ENCODE measurements around the gene DST. TPM values are rescaled to one million over a fixed set of nuclear protein-coding genes. Genes with fewer than 3 reads are reported as not detected.

DST gene
- total and polyA plus RNA-seq, 2 of the 4 experiments (the other 2 are of a cell fraction): 97.7 to 452 TPM

DNA sequence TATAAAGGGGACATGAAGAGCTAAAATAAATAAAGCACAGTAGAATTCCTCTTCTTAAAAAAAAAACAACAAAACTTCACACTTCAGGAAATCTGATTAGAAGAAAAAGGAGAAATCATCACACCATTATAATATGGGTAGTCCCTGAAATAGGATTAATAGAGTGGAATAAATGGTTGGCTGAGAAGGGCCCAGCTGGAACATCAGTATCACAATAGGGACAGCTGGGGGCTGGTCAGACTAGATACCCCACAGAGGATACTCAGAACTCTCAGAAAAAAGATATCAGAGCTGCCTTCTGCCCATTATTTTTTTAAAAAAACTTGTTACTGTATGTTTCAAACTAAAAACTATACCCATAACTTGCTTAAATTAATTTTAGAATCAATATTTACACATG lies 75.2 kb downstream of the DST start:
- BruUV-seq (replicated peaks): no TSS peak
- H3K9ac ChIP-seq (ENCODE audit: low read depth, low read length): no peak overlapping the region
- DNase-seq: no peak
- H2AFZ ChIP-seq (replicated peaks; ENCODE audit: low read length, poor library complexity): no peak overlapping the region
- ATAC-seq (ENCODE audit: low read depth): no peak
- no peaks in the 10 kb centered on the region for H3K9me3 ChIP-seq (ENCODE audit: control insufficient read depth, insufficient read depth, low read length)
- H2BK5ac ChIP-seq (ENCODE audit: low read depth, low read length, poor library complexity, severe bottlenecking): no peak overlapping the region
- H3K4ac ChIP-seq (ENCODE audit: low read depth, low read length): no peak overlapping the region
- ChIA-PET POLR2A (ENCODE audit: unreplicated experiment) (no interaction called here), CTCF (no interaction called here)
- H3K4me1 ChIP-seq (ENCODE audit: control insufficient read depth, insufficient read depth, low read length): no peaks in the 10 kb centered on the region
- H4K91ac ChIP-seq (ENCODE audit: insufficient read depth, low read depth, low read length): no peak overlapping the region
- in situ Hi-C loops (cut with MboI; ENCODE audit: low sequenced_read_pairs) (loop anchor here (25.0 kb wide), 1 partner anchor 580 kb away; no protein-coding TSS in a partner anchor), dilution Hi-C loops (cut with HindIII; ENCODE audit: low sequenced_read_pairs, unreplicated experiment) (no loop called here), intact Hi-C loops (cut with micrococcal nuclease) (no loop called here)
- H3K14ac ChIP-seq (replicated peaks; ENCODE audit: low read depth, low read length): no peak overlapping the region
- H3K36me3 ChIP-seq (ENCODE audit: control insufficient read depth, insufficient read depth, low read length): peaks cover 27% of the 10 kb centered on the region
- TF ChIP-seq CHD1 (IDR thresholded peaks at IDR 0.05; ENCODE audit: low read depth, low read length): no peak
- TF ChIP-seq, protein P1, sequence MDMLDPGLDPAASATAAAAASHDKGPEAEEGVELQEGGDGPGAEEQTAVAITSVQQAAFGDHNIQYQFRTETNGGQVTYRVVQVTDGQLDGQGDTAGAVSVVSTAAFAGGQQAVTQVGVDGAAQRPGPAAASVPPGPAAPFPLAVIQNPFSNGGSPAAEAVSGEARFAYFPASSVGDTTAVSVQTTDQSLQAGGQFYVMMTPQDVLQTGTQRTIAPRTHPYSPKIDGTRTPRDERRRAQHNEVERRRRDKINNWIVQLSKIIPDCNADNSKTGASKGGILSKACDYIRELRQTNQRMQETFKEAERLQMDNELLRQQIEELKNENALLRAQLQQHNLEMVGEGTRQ (IDR thresholded peaks at IDR 0.05; ENCODE audit: low read depth, low read length): no peak
- no peak for TF ChIP-seq RFX5 (IDR thresholded peaks at IDR 0.05; ENCODE audit: low read depth, low read length)
- TF ChIP-seq CEBPB (IDR thresholded peaks at IDR 0.05; ENCODE audit: low read depth, low read length): no peak
- no peak for TF ChIP-seq NFE2L2 (IDR thresholded peaks at IDR 0.05; ENCODE audit: low read depth, low read length)
- TF ChIP-seq FOS (IDR thresholded peaks at IDR 0.05; ENCODE audit: low read depth, low read length): no peak
- TF ChIP-seq, protein P2, sequence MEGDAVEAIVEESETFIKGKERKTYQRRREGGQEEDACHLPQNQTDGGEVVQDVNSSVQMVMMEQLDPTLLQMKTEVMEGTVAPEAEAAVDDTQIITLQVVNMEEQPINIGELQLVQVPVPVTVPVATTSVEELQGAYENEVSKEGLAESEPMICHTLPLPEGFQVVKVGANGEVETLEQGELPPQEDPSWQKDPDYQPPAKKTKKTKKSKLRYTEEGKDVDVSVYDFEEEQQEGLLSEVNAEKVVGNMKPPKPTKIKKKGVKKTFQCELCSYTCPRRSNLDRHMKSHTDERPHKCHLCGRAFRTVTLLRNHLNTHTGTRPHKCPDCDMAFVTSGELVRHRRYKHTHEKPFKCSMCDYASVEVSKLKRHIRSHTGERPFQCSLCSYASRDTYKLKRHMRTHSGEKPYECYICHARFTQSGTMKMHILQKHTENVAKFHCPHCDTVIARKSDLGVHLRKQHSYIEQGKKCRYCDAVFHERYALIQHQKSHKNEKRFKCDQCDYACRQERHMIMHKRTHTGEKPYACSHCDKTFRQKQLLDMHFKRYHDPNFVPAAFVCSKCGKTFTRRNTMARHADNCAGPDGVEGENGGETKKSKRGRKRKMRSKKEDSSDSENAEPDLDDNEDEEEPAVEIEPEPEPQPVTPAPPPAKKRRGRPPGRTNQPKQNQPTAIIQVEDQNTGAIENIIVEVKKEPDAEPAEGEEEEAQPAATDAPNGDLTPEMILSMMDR (conservative IDR thresholded peaks at IDR 0.05; ENCODE audit: low read depth, low read length): no peak
- TF ChIP-seq RAD21 (IDR thresholded peaks at IDR 0.05; ENCODE audit: low read length): no peak
- TF ChIP-seq MAFK (IDR thresholded peaks at IDR 0.05; ENCODE audit: low read depth, low read length): no peak
- no peak for TF ChIP-seq POLR2A (IDR thresholded peaks at IDR 0.05; ENCODE audit: low read depth, low read length)
- no peak overlapping the region for H3K27ac ChIP-seq (ENCODE audit: insufficient read depth, low read length)
- H2AK5ac ChIP-seq (ENCODE audit: low read depth, low read length): no peak overlapping the region
- no peak overlapping the region for H2BK120ac ChIP-seq (ENCODE audit: low read depth, low read length)
- H2BK15ac ChIP-seq (ENCODE audit: low read depth, low read length): no peak overlapping the region
- peaks cover 9% of the 10 kb centered on the region; the same call in 1 of the 2 replicates for H4K20me1 ChIP-seq (ENCODE audit: insufficient read depth, low read length)
- H3K23ac ChIP-seq (ENCODE audit: low read depth, low read length): no peak overlapping the region
- H3K56ac ChIP-seq (ENCODE audit: extremely low read depth, insufficient read depth, low read length): no peak overlapping the region
- no peak overlapping the region for H2BK20ac ChIP-seq (ENCODE audit: low read depth, low read length)
- no peak overlapping the region for H3K4me3 ChIP-seq (ENCODE audit: insufficient read depth, low read depth, low read length)
- H3K18ac ChIP-seq (ENCODE audit: low read depth, low read length): no peak overlapping the region
- H3K27me3 ChIP-seq (ENCODE audit: control insufficient read depth, insufficient read depth, low read length): no peaks in the 10 kb centered on the region
- H3K9me1 ChIP-seq (ENCODE audit: insufficient read depth, low read length): no peaks in the 10 kb centered on the region
- no peak overlapping the region for H4K5ac ChIP-seq (ENCODE audit: low read depth, low read length)
- no peak overlapping the region for H4K8ac ChIP-seq (ENCODE audit: low read depth in 2 of 2, low read length in 2 of 2)
- H2AK9ac ChIP-seq (replicated peaks; ENCODE audit: low read depth, low read length, poor library complexity): no peak overlapping the region
- no peak overlapping the region for H3K4me2 ChIP-seq (ENCODE audit: low read depth, low read length)
- H3K79me1 ChIP-seq (ENCODE audit: low read depth in 1 of 2, low read length in 2 of 2): peaks cover 4 to 26% of the 10 kb centered on the region in 2 experiments; a peak in 3 of 4 replicates
